ENCODE results near the gene LENG8.

- TF ChIP-seq GATA2 (IDR thresholded peaks at IDR 0.05; ENCODE audit: low read depth, low read length), result no peak
- no peak for TF ChIP-seq GATA3 (IDR thresholded peaks at IDR 0.05; ENCODE audit: low read depth, low read length)
Measured at GRCh38 chr19:54415901-54416673, 32.9 kb upstream of the LENG8 start.

Data from SH-SY5Y (cell line).